GM12801 (cell line): ENCODE results near the gene TSPEAR.

Experiments used
- CTCF ChIP-seq: IDR thresholded peaks from one replicate; pipeline ENCODE4 v1.5.1; 2011; ENCODE audit warnings: control low read depth; ENCODE audit not compliant: insufficient read length; ENCODE audit errors: extremely low read depth

Gene TSPEAR

GRCh38 chr21:44749759-44750674 is 38.6 kb upstream of the TSPEAR start:
- no peak for TF ChIP-seq CTCF

- no peak for TF ChIP-seq CTCF
Observed at GRCh38 chr21:44749116-44749758, 37.9 kb upstream of the TSPEAR start.

- TF ChIP-seq CTCF: no peak
Observed at GRCh38 chr21:44748621-44749020, 37.2 kb upstream of the TSPEAR start.

- TF ChIP-seq CTCF: no peak
Observed at GRCh38 chr21:44742418-44743153, 31.2 kb upstream of the TSPEAR start.

GRCh38 chr21:44741921-44742320 is 30.5 kb upstream of the TSPEAR start:
- TF ChIP-seq CTCF: no peak

- TF ChIP-seq CTCF: no peak
Observed at GRCh38 chr21:44740742-44741141, 29.4 kb upstream of the TSPEAR start.

GRCh38 chr21:44739316-44739715 is 27.9 kb upstream of the TSPEAR start:
- no peak for TF ChIP-seq CTCF
